PC-3 (cell line): ENCODE measurements around the gene ECEL1. TPM values are rescaled to one million over a fixed set of nuclear protein-coding genes. Genes with fewer than 3 reads are reported as not detected.

Source experiments
- ATAC-seq: fragments of 200-7000 bp; cut with Tn5 transposase; 2 replicates; pipeline ENCODE4 v1.9.1; 2020; ENCODE audit warnings: mild to moderate bottlenecking, moderate library complexity
- BruUV-seq: library from RNA; stranded (reverse); fragments of 400-500 nt; replicated peaks from 2 replicates; lab custom pipeline; 2021; lab: Mats Ljungman, UMichigan
- CTCF ChIA-PET: fragments of 300-600 bp; sonication (Branson Sonifier 250); formaldehyde crosslinking; loops from one replicate; lab custom pipeline; 2022; ENCODE audit warnings: antibody characterized with exemption; lab: Charles Lee
- POLR2A ChIA-PET: fragments of 300-600 bp; sonication (Branson Sonifier 250); formaldehyde crosslinking; loops from one replicate; lab custom pipeline; 2022; ENCODE audit warnings: antibody characterized with exemption; ENCODE audit not compliant: unreplicated experiment; lab: Charles Lee
- DNase-seq: peaks from one replicate; pipeline ENCODE4 v3.0.0-alpha.2; 2015
- H2AFZ ChIP-seq: fragments of 300-600 bp; sonication (generic); 2 replicates; pipeline ENCODE4 v1.6.0; 2016; ENCODE audit warnings: antibody characterized with exemption, low read length
- H3F3A ChIP-seq: fragments of 300-600 bp; sonication (generic); one replicate; pipeline ENCODE4 v1.6.0; 2017; ENCODE audit warnings: antibody characterized with exemption, low read length, control low read depth, mild to moderate bottlenecking; ENCODE audit not compliant: unreplicated experiment
- H3K27ac ChIP-seq: fragments of 300-600 bp; sonication (generic); 2 replicates; pipeline ENCODE4 v1.5.1; 2016; ENCODE audit warnings: mild to moderate bottlenecking, low read length
- H3K27me3 ChIP-seq: fragments of 300-600 bp; sonication (generic); 2 replicates; pipeline ENCODE4 v1.6.1; 2016; ENCODE audit warnings: low read length, mixed read lengths
- H3K36me3 ChIP-seq: fragments of 300-600 bp; sonication (generic); 2 replicates; pipeline ENCODE4 v1.6.1; 2016; ENCODE audit warnings: low read depth, mixed run types, low read length, mixed read lengths
- H3K4me1 ChIP-seq: fragments of 300-600 bp; sonication (generic); 2 replicates; pipeline ENCODE4 v1.5.1; 2016; ENCODE audit warnings: low read length; ENCODE audit not compliant: insufficient read depth
- H3K4me2 ChIP-seq: fragments of 300-600 bp; sonication (generic); 2 replicates; pipeline ENCODE4 v1.6.0; 2016; ENCODE audit warnings: low read length
- H3K4me3 ChIP-seq: fragments of 300-600 bp; sonication (generic); 2 replicates; pipeline ENCODE4 v1.5.1; 2016; ENCODE audit warnings: mild to moderate bottlenecking, low read length, mixed read lengths
- H3K79me2 ChIP-seq: fragments of 300-600 bp; sonication (generic); 2 replicates; pipeline ENCODE4 v1.6.1; 2017; ENCODE audit warnings: low read length, mixed read lengths
- H3K9ac ChIP-seq: fragments of 300-600 bp; sonication (generic); 2 replicates; pipeline ENCODE4 v1.6.0; 2016; ENCODE audit warnings: mild to moderate bottlenecking, low read length
- H3K9me2 ChIP-seq: fragments of 300-600 bp; sonication (generic); replicated peaks from 2 replicates; pipeline ENCODE4 v1.6.1; 2016; ENCODE audit warnings: mixed run types, low read length, mixed read lengths
- H3K9me3 ChIP-seq: fragments of 300-600 bp; sonication (generic); 2 replicates; pipeline ENCODE4 v1.6.1; 2016; ENCODE audit warnings: low read length, mixed read lengths
- H4K20me1 ChIP-seq: fragments of 300-600 bp; sonication (generic); 2 replicates; pipeline ENCODE4 v1.6.1; 2016; ENCODE audit warnings: low read length, mixed read lengths
- CTCF ChIP-seq: fragments of 300-600 bp; sonication (generic); conservative IDR thresholded peaks from 2 replicates; pipeline ENCODE4 v1.5.1; 2017; ENCODE audit warnings: antibody characterized with exemption, low read depth, mild to moderate bottlenecking, low read length
- EZH2 ChIP-seq: fragments of 300-600 bp; sonication (generic); IDR thresholded peaks from one replicate; pipeline ENCODE4 v1.6.1; 2017; ENCODE audit warnings: antibody characterized with exemption, mild to moderate bottlenecking, low read length; ENCODE audit not compliant: unreplicated experiment
- EZH2phosphoT487 ChIP-seq: fragments of 300-600 bp; sonication (generic); IDR thresholded peaks from 2 replicates; pipeline ENCODE4 v1.6.1; 2018; ENCODE audit warnings: mild to moderate bottlenecking, antibody characterized with exemption, low read length, borderline replicate concordance
- intact Hi-C: fragments of 100-400 bp; cut with micrococcal nuclease; formaldehyde crosslinking; loops from 2 replicates; pipeline ENCODE4 v1.9.0; 2023
- total RNA-seq: library from RNA; depleted of rRNA; stranded (reverse); fragments of >200 nt; gene quantifications from 2 replicates; pipeline ENCODE4 v1.2.3, GENCODE V29; 2014

ECEL1 gene
- total RNA-seq, 1 experiment from 2014 or later, result not detected

GRCh38 chr2:232479341-232480200, 8.1 kb downstream of the ECEL1 start:
- CTCF ChIA-PET, result no interaction called here
- Histone ChIP-seq H3F3A (no peaks in the 10 kb centered on the region), H4K20me1 (no peaks in the 10 kb centered on the region), H3K27me3 (peaks cover 8% of the 10 kb centered on the region), H3K4me2 (no peak overlapping the region), H3K36me3 (no peaks in the 10 kb centered on the region), H3K9ac (no peak overlapping the region), H3K4me1 (no peaks in the 10 kb centered on the region), H3K4me3 (no peak overlapping the region), H3K79me2 (no peaks in the 10 kb centered on the region), H3K27ac (no peak overlapping the region), H3K9me2 (no peaks in the 10 kb centered on the region), H2AFZ (no peak overlapping the region), H3K9me3 (no peaks in the 10 kb centered on the region)
- no peak for ATAC-seq
- intact Hi-C loops, result no loop called here
- TF ChIP-seq EZH2, result no peak
- TF ChIP-seq CTCF, result no peak
- TF ChIP-seq EZH2phosphoT487, result no peak
- DNase-seq, result no peak
- POLR2A ChIA-PET, result no interaction called here
- no TSS peak for BruUV-seq

DNA sequence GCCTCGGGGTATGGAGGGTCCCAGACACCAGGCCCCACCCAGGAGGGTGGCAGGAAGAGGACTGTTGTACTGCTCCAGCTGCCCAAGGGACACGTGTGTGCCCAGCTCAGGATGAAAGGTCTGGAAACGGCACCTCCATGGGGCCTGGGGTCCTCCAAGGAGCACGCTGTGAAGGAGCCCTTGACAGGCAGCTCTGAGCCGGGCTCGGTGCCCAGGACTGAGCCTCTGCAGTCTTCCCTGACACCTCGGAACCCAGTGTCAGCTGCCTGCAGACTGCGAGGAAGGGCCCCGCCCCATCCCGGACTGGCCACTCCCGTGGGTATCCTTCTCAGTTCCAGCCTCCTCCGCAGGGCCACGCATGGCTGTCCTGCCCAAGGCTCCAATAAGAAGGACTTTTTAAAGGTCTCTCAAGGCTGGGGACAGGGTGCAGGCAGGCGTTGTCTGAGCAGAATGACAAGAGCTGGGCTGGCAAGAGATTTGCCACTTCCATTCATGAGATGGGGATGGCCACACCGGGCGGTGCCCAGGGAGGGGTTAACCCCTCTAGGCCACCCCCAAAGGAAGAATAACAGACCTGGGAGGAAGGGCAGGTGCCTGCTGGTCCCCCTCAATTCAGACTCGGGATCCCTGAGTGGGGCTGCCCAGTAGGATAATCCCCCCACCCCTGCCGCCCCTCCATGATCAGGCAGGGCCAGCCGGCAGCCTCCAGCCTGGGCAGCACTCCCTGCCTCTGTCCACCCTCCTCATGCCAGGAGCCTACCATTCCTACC, 8.9 kb downstream of the ECEL1 start:
- Histone ChIP-seq H3K9ac (no peak overlapping the region), H4K20me1 (no peaks in the 10 kb centered on the region), H3K4me3 (no peak overlapping the region), H3K4me1 (no peaks in the 10 kb centered on the region), H3K27ac (no peak overlapping the region), H2AFZ (no peak overlapping the region), H3K36me3 (no peaks in the 10 kb centered on the region), H3F3A (no peaks in the 10 kb centered on the region), H3K4me2 (no peak overlapping the region), H3K79me2 (no peaks in the 10 kb centered on the region), H3K27me3 (peaks cover 16% of the 10 kb centered on the region), H3K9me3 (no peaks in the 10 kb centered on the region), H3K9me2 (no peaks in the 10 kb centered on the region)
- ATAC-seq, result no peak
- ChIA-PET POLR2A (no interaction called here), CTCF (no interaction called here)
- DNase-seq, result no peak
- no TSS peak for BruUV-seq
- no peak for TF ChIP-seq CTCF
- TF ChIP-seq EZH2, result no peak
- no peak for TF ChIP-seq EZH2phosphoT487
- intact Hi-C loops, result no loop called here
